HepG2 (cell line): ENCODE data around the gene CASS4. TPM values are rescaled to one million over a fixed set of nuclear protein-coding genes. Genes with fewer than 3 reads are reported as not detected.
A peak's percentile ranks its signal among the peaks of the same experiment; 100 is the strongest.

Source experiments
- BHLHE40 ChIP-seq: IDR thresholded peaks from 2 replicates; pipeline ENCODE4 v1.6.1; 2011; ENCODE audit warnings: low read length, improper control_type of control experiment
- GTF3A ChIP-seq: sonication (generic); formaldehyde crosslinking; conservative IDR thresholded peaks from 2 replicates; pipeline ENCODE4 v1.4.0; 2020; ENCODE audit warnings: mild to moderate bottlenecking, missing genetic modification reagents
- HIVEP1 ChIP-seq: sonication (generic); formaldehyde crosslinking; IDR thresholded peaks from 2 replicates; pipeline ENCODE4 v1.4.0; 2020; ENCODE audit warnings: mild to moderate bottlenecking, missing genetic modification reagents
- HNRNPH1 ChIP-seq: fragments of 200-400 bp; formaldehyde crosslinking; optimal IDR thresholded peaks from 2 replicates; pipeline ENCODE3; 2017; ENCODE audit warnings: mild to moderate bottlenecking, low read depth, low read length
- PCBP2 ChIP-seq: fragments of 200-400 bp; formaldehyde crosslinking; optimal IDR thresholded peaks from 2 replicates; pipeline ENCODE3; 2018; ENCODE audit warnings: low read length, low read depth; ENCODE audit not compliant: poor library complexity, severe bottlenecking
- REXO4 ChIP-seq: sonication (generic); formaldehyde crosslinking; IDR thresholded peaks from 2 replicates; pipeline ENCODE4 v1.8.0; 2022; ENCODE audit warnings: missing genetic modification reagents, mild to moderate bottlenecking, borderline replicate concordance
- SPEN ChIP-seq: sonication (generic); formaldehyde crosslinking; IDR thresholded peaks from 2 replicates; pipeline ENCODE4 v1.5.1; 2020; ENCODE audit warnings: low read depth, mild to moderate bottlenecking, missing genetic modification reagents
- ZNF343 ChIP-seq: sonication (generic); formaldehyde crosslinking; IDR thresholded peaks from 2 replicates; pipeline ENCODE4 v1.4.0; 2020; ENCODE audit warnings: mild to moderate bottlenecking, missing genetic modification reagents
- ZNF766 ChIP-seq: sonication (generic); formaldehyde crosslinking; IDR thresholded peaks from 2 replicates; pipeline ENCODE4 v1.5.0; 2020; ENCODE audit warnings: missing genetic modification reagents, borderline replicate concordance
- polyA plus RNA-seq, 8 experiments: library from polyadenylated mRNA; depleted of rRNA in 3 of 8; stranded (reverse) in 7 of 8; unstranded in 1 of 8; fragments of >200 nt; fragmentation: Illumina TruSeq in 4 of 8; extraction: Trizol in 4 of 8; gene quantifications; 2 replicates each; pipeline versions ENCODE4 v1.2.1 to v1.2.3, GENCODE V29; 2011 to 2016; ENCODE audit warnings: low read depth in 4 of 8, missing spikeins in 1 of 8, mixed read lengths in 1 of 8; ENCODE audit not compliant: insufficient read depth in 1 of 8
- total RNA-seq, 5 experiments: library from RNA; depleted of rRNA; stranded (reverse); fragments of >200 nt; fragmentation: Illumina TruSeq; extraction: Trizol; gene quantifications; 2 replicates each; pipeline ENCODE4 v1.2.3, GENCODE V29; 2016; ENCODE audit warnings: low read depth in 1 of 5
- TF ChIP-seq, protein P1 (sequence below): sonication (generic); formaldehyde crosslinking; IDR thresholded peaks from 2 replicates; pipeline ENCODE4 v1.5.0; 2020; ENCODE audit warnings: mild to moderate bottlenecking, missing genetic modification reagents, borderline replicate concordance
- TF ChIP-seq, protein P2 (sequence below): sonication (generic); formaldehyde crosslinking; IDR thresholded peaks from 2 replicates; pipeline ENCODE4 v1.4.0; 2020; ENCODE audit warnings: missing genetic modification reagents, mild to moderate bottlenecking, borderline replicate concordance
- TF ChIP-seq, protein P3 (sequence below): sonication (generic); formaldehyde crosslinking; IDR thresholded peaks from 2 replicates; pipeline ENCODE4 v1.8.0; 2022; ENCODE audit warnings: missing genetic modification reagents, mild to moderate bottlenecking, inconsistent platforms, borderline replicate concordance
- TF ChIP-seq, protein P4 (sequence below): sonication (generic); formaldehyde crosslinking; IDR thresholded peaks from 2 replicates; pipeline ENCODE4 v1.8.1; 2022; ENCODE audit warnings: low read depth, mild to moderate bottlenecking, missing genetic modification reagents

Gene CASS4
- total and polyA plus RNA-seq, 2 of the 13 experiments (the other 11 are each of a cell fraction or from before 2014, with no cell fraction given): 0.17 to 0.49 TPM

DNA sequence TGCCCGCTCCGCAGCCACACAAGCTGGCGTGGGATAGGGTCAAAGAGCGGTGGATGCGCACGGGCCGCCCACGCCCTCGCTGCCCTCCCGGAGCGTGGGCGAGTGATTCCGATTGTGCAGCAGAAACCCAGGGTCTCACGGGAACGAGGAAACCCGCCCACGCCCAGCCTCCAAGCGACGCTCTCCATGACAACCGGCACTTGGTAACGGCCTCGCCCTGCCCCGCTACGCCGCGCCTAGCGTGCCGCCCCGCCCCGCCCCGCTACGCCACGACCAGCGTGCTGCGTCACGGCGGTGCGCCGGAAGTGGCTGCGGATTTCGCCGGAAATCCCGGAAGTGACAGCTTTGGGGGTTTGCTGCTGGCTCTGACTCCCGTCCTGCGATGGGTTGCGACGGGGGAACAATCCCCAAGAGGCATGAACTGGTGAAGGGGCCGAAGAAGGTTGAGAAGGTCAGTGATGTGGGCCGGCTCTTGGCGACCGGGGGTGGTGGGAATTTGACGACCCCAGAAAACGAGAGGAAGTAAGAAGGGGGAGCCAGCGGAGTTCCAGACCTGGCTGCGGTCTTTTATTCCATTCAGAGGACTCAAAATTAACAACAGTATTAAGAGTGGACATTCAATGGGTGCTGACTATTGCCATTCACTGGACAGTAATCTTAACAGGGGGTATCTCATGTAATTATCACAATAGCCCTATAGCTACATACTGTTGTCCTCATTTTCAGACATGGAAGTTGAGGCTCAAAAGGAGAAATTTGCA lies 56.4 kb downstream of the CASS4 start, which contains the start of gene RTF2 (continued):
- TF ChIP-seq, protein P1, sequence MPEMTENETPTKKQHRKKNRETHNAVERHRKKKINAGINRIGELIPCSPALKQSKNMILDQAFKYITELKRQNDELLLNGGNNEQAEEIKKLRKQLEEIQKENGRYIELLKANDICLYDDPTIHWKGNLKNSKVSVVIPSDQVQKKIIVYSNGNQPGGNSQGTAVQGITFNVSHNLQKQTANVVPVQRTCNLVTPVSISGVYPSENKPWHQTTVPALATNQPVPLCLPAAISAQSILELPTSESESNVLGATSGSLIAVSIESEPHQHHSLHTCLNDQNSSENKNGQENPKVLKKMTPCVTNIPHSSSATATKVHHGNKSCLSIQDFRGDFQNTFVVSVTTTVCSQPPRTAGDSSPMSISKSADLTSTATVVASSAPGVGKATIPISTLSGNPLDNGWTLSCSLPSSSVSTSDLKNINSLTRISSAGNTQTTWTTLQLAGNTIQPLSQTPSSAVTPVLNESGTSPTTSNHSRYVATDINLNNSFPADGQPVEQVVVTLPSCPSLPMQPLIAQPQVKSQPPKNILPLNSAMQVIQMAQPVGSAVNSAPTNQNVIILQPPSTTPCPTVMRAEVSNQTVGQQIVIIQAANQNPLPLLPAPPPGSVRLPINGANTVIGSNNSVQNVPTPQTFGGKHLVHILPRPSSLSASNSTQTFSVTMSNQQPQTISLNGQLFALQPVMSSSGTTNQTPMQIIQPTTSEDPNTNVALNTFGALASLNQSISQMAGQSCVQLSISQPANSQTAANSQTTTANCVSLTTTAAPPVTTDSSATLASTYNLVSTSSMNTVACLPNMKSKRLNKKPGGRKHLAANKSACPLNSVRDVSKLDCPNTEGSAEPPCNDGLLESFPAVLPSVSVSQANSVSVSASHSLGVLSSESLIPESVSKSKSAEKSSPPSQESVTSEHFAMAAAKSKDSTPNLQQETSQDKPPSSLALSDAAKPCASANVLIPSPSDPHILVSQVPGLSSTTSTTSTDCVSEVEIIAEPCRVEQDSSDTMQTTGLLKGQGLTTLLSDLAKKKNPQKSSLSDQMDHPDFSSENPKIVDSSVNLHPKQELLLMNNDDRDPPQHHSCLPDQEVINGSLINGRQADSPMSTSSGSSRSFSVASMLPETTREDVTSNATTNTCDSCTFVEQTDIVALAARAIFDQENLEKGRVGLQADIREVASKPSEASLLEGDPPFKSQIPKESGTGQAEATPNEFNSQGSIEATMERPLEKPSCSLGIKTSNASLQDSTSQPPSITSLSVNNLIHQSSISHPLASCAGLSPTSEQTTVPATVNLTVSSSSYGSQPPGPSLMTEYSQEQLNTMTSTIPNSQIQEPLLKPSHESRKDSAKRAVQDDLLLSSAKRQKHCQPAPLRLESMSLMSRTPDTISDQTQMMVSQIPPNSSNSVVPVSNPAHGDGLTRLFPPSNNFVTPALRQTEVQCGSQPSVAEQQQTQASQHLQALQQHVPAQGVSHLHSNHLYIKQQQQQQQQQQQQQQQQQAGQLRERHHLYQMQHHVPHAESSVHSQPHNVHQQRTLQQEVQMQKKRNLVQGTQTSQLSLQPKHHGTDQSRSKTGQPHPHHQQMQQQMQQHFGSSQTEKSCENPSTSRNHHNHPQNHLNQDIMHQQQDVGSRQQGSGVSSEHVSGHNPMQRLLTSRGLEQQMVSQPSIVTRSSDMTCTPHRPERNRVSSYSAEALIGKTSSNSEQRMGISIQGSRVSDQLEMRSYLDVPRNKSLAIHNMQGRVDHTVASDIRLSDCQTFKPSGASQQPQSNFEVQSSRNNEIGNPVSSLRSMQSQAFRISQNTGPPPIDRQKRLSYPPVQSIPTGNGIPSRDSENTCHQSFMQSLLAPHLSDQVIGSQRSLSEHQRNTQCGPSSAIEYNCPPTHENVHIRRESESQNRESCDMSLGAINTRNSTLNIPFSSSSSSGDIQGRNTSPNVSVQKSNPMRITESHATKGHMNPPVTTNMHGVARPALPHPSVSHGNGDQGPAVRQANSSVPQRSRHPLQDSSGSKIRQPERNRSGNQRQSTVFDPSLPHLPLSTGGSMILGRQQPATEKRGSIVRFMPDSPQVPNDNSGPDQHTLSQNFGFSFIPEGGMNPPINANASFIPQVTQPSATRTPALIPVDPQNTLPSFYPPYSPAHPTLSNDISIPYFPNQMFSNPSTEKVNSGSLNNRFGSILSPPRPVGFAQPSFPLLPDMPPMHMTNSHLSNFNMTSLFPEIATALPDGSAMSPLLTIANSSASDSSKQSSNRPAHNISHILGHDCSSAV (CRISPR knock-in tag): peak; percentile 92
- TF ChIP-seq, protein P2, sequence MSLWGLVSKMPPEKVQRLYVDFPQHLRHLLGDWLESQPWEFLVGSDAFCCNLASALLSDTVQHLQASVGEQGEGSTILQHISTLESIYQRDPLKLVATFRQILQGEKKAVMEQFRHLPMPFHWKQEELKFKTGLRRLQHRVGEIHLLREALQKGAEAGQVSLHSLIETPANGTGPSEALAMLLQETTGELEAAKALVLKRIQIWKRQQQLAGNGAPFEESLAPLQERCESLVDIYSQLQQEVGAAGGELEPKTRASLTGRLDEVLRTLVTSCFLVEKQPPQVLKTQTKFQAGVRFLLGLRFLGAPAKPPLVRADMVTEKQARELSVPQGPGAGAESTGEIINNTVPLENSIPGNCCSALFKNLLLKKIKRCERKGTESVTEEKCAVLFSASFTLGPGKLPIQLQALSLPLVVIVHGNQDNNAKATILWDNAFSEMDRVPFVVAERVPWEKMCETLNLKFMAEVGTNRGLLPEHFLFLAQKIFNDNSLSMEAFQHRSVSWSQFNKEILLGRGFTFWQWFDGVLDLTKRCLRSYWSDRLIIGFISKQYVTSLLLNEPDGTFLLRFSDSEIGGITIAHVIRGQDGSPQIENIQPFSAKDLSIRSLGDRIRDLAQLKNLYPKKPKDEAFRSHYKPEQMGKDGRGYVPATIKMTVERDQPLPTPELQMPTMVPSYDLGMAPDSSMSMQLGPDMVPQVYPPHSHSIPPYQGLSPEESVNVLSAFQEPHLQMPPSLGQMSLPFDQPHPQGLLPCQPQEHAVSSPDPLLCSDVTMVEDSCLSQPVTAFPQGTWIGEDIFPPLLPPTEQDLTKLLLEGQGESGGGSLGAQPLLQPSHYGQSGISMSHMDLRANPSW (CRISPR knock-in tag): no peak
- TF ChIP-seq, protein P3, sequence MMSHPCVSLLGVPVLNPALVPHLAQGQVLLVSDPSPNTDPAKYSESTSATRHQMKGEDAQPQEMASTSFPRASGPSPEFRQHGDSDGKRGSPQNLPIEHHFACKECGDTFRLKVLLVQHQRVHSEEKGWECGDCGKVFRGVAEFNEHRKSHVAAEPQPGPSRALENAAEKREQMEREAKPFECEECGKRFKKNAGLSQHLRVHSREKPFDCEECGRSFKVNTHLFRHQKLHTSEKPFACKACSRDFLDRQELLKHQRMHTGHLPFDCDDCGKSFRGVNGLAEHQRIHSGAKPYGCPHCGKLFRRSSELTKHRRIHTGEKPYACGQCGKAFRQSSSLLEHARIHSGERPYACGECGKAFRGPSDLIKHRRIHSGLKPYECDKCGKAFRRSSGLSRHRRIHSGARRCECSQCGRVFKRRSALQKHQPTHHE (CRISPR knock-in tag): no peak; the same call in 1 of the 2 replicates
- TF ChIP-seq ZNF343 (CRISPR knock-in tag) (no peak; the same call in 1 of the 2 replicates), ZNF766 (CRISPR knock-in tag) (peak; percentile 78; the same call in 1 of the 2 replicates), PCBP2 (no peak), GTF3A (no peak), REXO4 (CRISPR knock-in tag) (no peak), HNRNPH1 (no peak), BHLHE40 (peak; percentile 76), SPEN (CRISPR knock-in tag) (peak; percentile 100), HIVEP1 (CRISPR knock-in tag) (peak; percentile 98)
- TF ChIP-seq, protein P4, sequence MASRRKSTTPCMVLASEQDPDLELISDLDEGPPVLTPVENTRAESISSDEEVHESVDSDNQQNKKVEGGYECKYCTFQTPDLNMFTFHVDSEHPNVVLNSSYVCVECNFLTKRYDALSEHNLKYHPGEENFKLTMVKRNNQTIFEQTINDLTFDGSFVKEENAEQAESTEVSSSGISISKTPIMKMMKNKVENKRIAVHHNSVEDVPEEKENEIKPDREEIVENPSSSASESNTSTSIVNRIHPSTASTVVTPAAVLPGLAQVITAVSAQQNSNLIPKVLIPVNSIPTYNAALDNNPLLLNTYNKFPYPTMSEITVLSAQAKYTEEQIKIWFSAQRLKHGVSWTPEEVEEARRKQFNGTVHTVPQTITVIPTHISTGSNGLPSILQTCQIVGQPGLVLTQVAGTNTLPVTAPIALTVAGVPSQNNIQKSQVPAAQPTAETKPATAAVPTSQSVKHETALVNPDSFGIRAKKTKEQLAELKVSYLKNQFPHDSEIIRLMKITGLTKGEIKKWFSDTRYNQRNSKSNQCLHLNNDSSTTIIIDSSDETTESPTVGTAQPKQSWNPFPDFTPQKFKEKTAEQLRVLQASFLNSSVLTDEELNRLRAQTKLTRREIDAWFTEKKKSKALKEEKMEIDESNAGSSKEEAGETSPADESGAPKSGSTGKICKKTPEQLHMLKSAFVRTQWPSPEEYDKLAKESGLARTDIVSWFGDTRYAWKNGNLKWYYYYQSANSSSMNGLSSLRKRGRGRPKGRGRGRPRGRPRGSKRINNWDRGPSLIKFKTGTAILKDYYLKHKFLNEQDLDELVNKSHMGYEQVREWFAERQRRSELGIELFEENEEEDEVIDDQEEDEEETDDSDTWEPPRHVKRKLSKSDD (CRISPR knock-in tag): peak; percentile 97
